Endothelial cell of umbilical vein (primary cell): ENCODE data around the gene ST6GALNAC3.

ENCODE experiments used
- CTCF ChIP-seq, 2 donors: IDR thresholded peaks; 1 replicate in 1 of 2; 2 replicates in 1 of 2; pipeline ENCODE4 v1.5.1; 2011; ENCODE audit warnings: low read length in 2 of 2, mild to moderate bottlenecking in 2 of 2, moderate library complexity in 2 of 2, control low read depth in 1 of 2, inconsistent platforms in 1 of 2, low read depth in 1 of 2; ENCODE audit not compliant: insufficient read depth in 1 of 2; ENCODE audit errors: extremely low read depth in 1 of 2
- JUN ChIP-seq: IDR thresholded peaks from 2 replicates; pipeline ENCODE4 v1.6.1; 2011; ENCODE audit warnings: borderline replicate concordance, low read depth; ENCODE audit not compliant: insufficient read length, insufficient read depth
- MAX ChIP-seq: IDR thresholded peaks from 2 replicates; pipeline ENCODE4 v1.6.1; 2011; ENCODE audit not compliant: insufficient read depth, insufficient read length
- POLR2A ChIP-seq: IDR thresholded peaks from 2 replicates; pipeline ENCODE4 v1.6.1; 2012; ENCODE audit warnings: low read depth, mild to moderate bottlenecking, control low read depth, low read length

- TF ChIP-seq POLR2A (no peak), CTCF (IDR thresholded peaks at IDR 0.05; ENCODE audit: extremely low read depth in 1 of 2, insufficient read depth in 1 of 2, low read depth in 1 of 2, low read length in 2 of 2) (no peak), JUN (no peak), MAX (no peak)
Observed at GRCh38 chr1:76601465-76601864, 526.9 kb downstream of the ST6GALNAC3 start.
